ENCODE measurements around the gene IDH3A.

DNA sequence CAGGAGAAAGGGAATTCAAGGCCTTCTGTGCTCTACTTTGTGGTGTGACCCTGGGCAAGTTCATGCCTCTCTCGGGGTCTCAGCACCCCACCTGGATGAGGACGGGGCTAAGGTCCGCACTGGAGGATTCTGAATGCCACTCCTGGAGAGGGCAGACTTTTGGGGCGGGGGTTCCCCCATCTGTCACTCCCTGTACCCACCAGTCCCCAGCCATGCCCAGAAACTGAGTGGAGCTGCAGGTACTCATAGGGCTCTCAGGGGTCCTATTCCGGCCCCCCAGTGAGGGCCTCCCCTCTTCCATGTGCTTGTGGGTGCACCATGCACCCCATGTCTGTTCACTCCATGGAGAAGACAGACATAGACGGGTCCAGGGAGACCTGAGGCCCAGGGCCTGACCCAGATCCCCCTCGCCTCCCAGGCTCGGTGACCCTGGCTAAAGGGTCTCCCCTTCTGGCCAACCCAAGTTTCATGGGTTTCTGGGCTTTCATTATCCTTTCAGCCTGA is 59.2 kb downstream of the IDH3A start:
- no peak for TF ChIP-seq POLR2A (IDR thresholded peaks at IDR 0.05)
- TF ChIP-seq, protein P1, sequence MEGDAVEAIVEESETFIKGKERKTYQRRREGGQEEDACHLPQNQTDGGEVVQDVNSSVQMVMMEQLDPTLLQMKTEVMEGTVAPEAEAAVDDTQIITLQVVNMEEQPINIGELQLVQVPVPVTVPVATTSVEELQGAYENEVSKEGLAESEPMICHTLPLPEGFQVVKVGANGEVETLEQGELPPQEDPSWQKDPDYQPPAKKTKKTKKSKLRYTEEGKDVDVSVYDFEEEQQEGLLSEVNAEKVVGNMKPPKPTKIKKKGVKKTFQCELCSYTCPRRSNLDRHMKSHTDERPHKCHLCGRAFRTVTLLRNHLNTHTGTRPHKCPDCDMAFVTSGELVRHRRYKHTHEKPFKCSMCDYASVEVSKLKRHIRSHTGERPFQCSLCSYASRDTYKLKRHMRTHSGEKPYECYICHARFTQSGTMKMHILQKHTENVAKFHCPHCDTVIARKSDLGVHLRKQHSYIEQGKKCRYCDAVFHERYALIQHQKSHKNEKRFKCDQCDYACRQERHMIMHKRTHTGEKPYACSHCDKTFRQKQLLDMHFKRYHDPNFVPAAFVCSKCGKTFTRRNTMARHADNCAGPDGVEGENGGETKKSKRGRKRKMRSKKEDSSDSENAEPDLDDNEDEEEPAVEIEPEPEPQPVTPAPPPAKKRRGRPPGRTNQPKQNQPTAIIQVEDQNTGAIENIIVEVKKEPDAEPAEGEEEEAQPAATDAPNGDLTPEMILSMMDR (IDR thresholded peaks at IDR 0.05), result no peak
